ENCODE data around the gene C9orf85.
"Not testable (repeated sequence)": the region's sequence is repeated elsewhere in the genome, so short reads cannot be mapped to it uniquely, and the experiment has no call there.

Gene C9orf85

DNA sequence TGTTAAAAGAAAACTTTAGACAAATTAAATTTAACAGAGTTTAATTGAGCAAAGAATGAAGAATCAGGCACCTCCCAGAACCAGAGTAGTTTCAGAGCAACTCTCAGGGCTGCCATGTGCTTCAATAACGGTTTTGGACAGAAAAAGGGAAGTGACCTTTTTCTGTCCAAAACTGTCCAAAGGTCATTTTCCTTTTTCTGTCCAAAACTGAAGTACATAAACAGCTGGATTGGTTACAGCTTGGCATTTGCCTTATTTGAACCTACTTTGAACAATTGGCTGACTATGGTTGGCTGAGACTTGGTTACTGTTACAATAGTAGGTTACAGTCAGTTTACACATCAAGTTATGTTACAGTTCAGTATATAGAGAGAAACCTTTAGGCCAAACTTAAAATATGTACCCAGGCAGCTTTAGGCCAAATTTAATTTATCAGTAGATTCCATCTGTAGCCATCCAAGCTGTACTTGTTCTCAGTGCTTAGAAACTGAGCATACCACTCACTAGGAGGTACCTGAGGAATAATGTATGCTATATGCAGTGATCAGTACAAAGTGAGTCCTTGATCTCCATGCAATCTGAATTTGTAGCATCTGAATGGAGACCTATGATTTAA lies 44.0 kb downstream of the C9orf85 start:
- no peak overlapping the region for H3K9ac ChIP-seq (ENCODE audit: low read length)
- no peaks in the 10 kb centered on the region for H3K27me3 ChIP-seq (ENCODE audit: control insufficient read depth in 1 of 2, insufficient read depth in 2 of 2, low read length in 2 of 2)
- no peak overlapping the region for H3K4me3 ChIP-seq (ENCODE audit: low read depth in 1 of 2, low read length in 2 of 2)
- H3K9me3 ChIP-seq (ENCODE audit: low read length), result no peaks in the 10 kb centered on the region
- no peaks in the 10 kb centered on the region for H3K36me3 ChIP-seq (ENCODE audit: insufficient read depth, low read length)
- no peak overlapping the region for H3K27ac ChIP-seq (ENCODE audit: low read depth, low read length)
- H3K4me1 ChIP-seq (ENCODE audit: insufficient read depth, low read length), result no peaks in the 10 kb centered on the region

DNA sequence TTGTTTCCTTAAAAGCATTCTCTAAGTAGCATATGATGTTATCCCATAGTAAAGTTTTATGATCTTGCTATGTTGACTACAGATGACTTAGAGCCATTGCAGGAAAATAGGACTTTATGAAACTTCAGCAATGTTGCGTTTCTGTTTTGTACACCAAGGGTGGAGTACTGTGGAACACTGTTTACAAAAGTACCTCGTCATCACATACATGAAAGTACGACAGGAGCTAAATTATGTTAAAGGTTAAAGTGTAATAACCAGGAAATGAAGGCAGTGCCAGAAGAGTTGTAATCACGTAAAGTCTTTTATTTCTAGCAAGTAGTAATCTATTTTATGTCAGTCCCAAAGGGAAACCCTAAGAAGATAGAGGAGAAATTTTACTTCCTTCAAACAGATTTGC lies 50.9 kb downstream of the C9orf85 start:
- no peak overlapping the region for H3K27ac ChIP-seq (ENCODE audit: low read depth, low read length)
- no peak overlapping the region for H3K4me3 ChIP-seq (ENCODE audit: low read depth in 1 of 2, low read length in 2 of 2)
- no peaks in the 10 kb centered on the region for H3K9me3 ChIP-seq (ENCODE audit: low read length)

DNA sequence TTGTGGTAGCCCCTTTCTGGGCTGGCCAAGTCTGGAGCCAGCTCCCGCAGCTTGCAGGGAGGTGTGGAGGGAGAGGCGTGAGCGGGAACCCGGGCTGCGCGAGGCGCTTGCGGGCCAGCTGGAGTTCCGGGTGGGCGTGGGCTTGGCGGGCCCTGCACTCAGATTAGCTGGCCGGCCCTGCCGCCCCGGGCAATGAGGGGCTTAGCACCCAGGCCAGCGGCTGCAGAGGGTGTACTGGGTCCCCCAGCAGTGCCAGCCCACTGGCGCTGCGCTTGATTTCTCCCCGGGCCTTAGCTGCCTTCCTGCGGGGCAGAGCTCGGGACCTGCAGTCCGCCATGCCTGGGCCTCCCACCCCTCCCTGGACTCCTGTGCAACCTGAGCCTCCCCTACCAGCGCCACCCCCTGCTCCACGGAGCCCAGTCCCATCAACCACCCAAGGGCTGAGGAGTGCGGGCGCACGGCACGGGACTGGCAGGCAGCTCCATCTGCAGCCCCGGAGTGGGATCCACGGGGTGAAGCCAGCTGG lies 52.1 kb downstream of the C9orf85 start:
- H3K4me3 ChIP-seq (ENCODE audit: low read depth in 1 of 2, low read length in 2 of 2); H3K36me3 ChIP-seq (ENCODE audit: insufficient read depth, low read length); H3K9me3 ChIP-seq (ENCODE audit: low read length); H3K27me3 ChIP-seq (ENCODE audit: control insufficient read depth in 1 of 2, insufficient read depth in 2 of 2, low read length in 2 of 2); H3K9ac ChIP-seq (ENCODE audit: low read length); H3K4me1 ChIP-seq (ENCODE audit: insufficient read depth, low read length); H3K27ac ChIP-seq (ENCODE audit: low read depth, low read length): not testable (repeated sequence)

More for the DNA sequence above, 50.9 kb downstream of the C9orf85 start:
- H3K9ac ChIP-seq (ENCODE audit: low read length), result no peak overlapping the region
- peaks cover 3% of the 10 kb centered on the region for H3K36me3 ChIP-seq (ENCODE audit: insufficient read depth, low read length)
- H3K27me3 ChIP-seq (ENCODE audit: control insufficient read depth in 1 of 2, insufficient read depth in 2 of 2, low read length in 2 of 2), result no peaks in the 10 kb centered on the region
- H3K4me1 ChIP-seq (ENCODE audit: insufficient read depth, low read length), result no peaks in the 10 kb centered on the region

DNA sequence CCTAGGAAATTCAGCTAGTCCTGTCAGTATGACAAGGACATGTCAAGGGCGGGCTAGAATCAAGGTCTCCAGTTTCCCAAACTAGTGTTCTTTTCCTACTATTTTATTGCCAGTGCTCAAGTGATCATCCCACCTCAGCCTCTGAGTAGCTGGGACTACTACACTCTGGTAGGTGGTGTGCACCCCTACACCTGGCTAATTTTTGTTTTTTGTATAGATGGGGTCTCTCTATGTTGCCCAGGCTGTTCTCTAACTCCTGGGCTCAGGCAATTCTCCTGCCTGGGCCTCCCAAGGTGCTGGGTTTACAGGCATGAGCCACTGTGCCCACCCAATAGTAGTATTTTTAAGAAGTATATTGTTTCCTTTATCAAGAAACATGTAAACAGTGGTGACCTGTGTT lies 54.0 kb downstream of the C9orf85 start:
- Histone ChIP-seq H3K9me3 (ENCODE audit: low read length) (no peaks in the 10 kb centered on the region), H3K27ac (ENCODE audit: low read depth, low read length) (no peak overlapping the region), H3K4me1 (ENCODE audit: insufficient read depth, low read length) (no peaks in the 10 kb centered on the region), H3K27me3 (ENCODE audit: control insufficient read depth in 1 of 2, insufficient read depth in 2 of 2, low read length in 2 of 2) (no peaks in the 10 kb centered on the region), H3K36me3 (ENCODE audit: insufficient read depth, low read length) (peaks cover 3% of the 10 kb centered on the region), H3K4me3 (ENCODE audit: low read depth in 1 of 2, low read length in 2 of 2) (no peak overlapping the region), H3K9ac (ENCODE audit: low read length) (no peak overlapping the region)

DNA sequence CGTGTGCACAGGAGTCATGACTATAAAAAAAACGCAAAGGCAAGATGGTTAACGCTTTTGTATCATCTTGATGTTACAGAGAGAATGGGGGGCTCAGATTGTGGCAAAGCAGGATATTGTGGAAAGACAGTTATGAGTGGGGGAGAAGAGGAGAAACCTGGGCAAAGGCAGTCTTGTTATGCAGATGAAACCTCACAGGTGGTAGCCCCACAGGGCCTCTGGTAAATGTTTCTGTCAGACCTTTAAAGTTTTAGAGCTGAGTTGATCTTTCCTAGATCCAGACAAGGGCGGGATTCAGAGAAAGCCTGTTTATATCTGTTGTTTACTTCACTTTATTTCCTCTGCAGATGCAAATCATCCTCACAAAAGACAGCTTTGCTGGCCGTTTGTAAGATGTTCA lies 55.2 kb downstream of the C9orf85 start:
- Histone ChIP-seq H3K36me3 (ENCODE audit: insufficient read depth, low read length) (peaks cover 3% of the 10 kb centered on the region), H3K9ac (ENCODE audit: low read length) (no peak overlapping the region), H3K27ac (ENCODE audit: low read depth, low read length) (no peak overlapping the region), H3K9me3 (ENCODE audit: low read length) (no peaks in the 10 kb centered on the region), H3K4me3 (ENCODE audit: low read depth in 1 of 2, low read length in 2 of 2) (no peak overlapping the region), H3K4me1 (ENCODE audit: insufficient read depth, low read length) (no peaks in the 10 kb centered on the region), H3K27me3 (ENCODE audit: control insufficient read depth in 1 of 2, insufficient read depth in 2 of 2, low read length in 2 of 2) (no peaks in the 10 kb centered on the region)

DNA sequence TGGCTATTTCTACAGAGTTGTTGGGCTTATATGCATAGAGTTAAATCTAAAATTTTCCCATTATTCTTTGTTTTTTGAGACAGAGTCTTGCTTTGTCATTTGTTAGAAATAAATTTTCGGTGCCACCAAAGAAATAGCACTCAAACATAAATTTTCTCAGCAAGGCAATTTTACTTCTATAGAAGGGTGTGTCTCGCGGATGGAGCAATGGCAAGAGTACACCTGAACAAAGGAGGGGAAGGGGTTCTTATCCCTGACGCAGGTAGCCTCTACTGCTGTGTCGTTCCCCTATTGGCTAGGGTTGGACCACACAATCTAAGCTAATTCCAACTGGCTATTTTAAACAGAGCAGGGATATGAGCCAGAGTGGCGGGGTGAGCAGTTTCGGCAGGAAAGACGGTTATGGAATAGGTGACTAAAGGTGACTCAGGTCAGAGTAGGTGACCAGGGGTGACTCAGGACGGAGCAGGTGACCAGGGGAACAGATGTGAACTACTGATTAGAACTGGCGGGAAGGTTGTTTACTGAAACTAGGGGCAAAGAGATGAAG lies 57.2 kb downstream of the C9orf85 start:
- peaks cover 3% of the 10 kb centered on the region for H3K36me3 ChIP-seq (ENCODE audit: insufficient read depth, low read length)
- H3K9ac ChIP-seq (ENCODE audit: low read length), result no peak overlapping the region
- no peak overlapping the region for H3K27ac ChIP-seq (ENCODE audit: low read depth, low read length)

DNA sequence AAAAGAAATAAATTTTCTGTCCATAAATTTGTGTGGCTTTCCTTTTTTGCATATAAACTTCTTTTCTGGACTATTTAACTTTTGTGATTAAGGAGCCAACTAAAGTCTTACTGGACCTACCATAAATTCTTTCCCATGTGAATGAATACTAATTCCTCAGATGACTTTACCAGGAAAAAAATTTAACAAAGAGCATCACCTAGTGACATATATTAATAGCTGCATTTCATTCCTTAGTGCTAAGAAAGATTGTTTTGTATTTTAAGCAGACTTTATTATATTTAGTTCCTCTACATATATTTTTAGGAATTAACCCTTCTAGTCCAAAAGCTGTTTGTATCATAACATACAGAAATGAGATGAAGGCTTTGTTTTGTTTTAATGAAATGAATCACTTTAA lies 64.4 kb downstream of the C9orf85 start:
- Histone ChIP-seq H3K9ac (ENCODE audit: low read length) (no peak overlapping the region), H3K9me3 (ENCODE audit: low read length) (no peaks in the 10 kb centered on the region), H3K4me1 (ENCODE audit: insufficient read depth, low read length) (peaks cover 4% of the 10 kb centered on the region), H3K27me3 (ENCODE audit: control insufficient read depth in 1 of 2, insufficient read depth in 2 of 2, low read length in 2 of 2) (no peaks in the 10 kb centered on the region), H3K36me3 (ENCODE audit: insufficient read depth, low read length) (no peaks in the 10 kb centered on the region), H3K4me3 (ENCODE audit: low read depth in 1 of 2, low read length in 2 of 2) (no peak overlapping the region), H3K27ac (ENCODE audit: low read depth, low read length) (no peak overlapping the region)

More for the DNA sequence above, 57.2 kb downstream of the C9orf85 start:
- Histone ChIP-seq H3K27me3 (ENCODE audit: control insufficient read depth in 1 of 2, insufficient read depth in 2 of 2, low read length in 2 of 2) (no peaks in the 10 kb centered on the region), H3K4me1 (ENCODE audit: insufficient read depth, low read length) (no peaks in the 10 kb centered on the region), H3K9me3 (ENCODE audit: low read length) (no peaks in the 10 kb centered on the region), H3K4me3 (ENCODE audit: low read depth in 1 of 2, low read length in 2 of 2) (no peak overlapping the region)

DNA sequence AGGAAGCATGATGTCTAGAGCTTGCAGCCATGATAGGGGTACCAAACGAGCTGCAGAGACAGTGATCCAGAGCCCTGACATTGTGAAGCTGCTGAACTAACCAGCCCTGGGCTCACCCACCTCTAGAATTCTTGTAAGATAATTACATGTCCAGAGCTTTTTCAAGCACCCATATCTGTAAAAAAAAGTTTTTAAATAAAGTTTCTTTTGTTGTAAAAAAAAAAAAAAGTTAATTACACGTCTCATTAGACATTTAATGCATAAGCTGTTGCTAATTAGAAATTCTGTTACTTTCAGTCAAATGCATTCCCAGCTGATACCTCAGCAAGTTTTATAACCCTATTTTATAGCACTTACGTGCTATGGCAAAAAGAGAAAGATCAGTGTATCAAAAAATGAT lies 65.6 kb downstream of the C9orf85 start:
- no peak overlapping the region for H3K4me3 ChIP-seq (ENCODE audit: low read depth in 1 of 2, low read length in 2 of 2)
- no peak overlapping the region for H3K9ac ChIP-seq (ENCODE audit: low read length)
- no peaks in the 10 kb centered on the region for H3K36me3 ChIP-seq (ENCODE audit: insufficient read depth, low read length)
- H3K4me1 ChIP-seq (ENCODE audit: insufficient read depth, low read length), result peaks cover 7% of the 10 kb centered on the region
- H3K27ac ChIP-seq (ENCODE audit: low read depth, low read length), result no peak overlapping the region
- H3K27me3 ChIP-seq (ENCODE audit: control insufficient read depth in 1 of 2, insufficient read depth in 2 of 2, low read length in 2 of 2), result no peaks in the 10 kb centered on the region
- H3K9me3 ChIP-seq (ENCODE audit: low read length), result no peaks in the 10 kb centered on the region

DNA sequence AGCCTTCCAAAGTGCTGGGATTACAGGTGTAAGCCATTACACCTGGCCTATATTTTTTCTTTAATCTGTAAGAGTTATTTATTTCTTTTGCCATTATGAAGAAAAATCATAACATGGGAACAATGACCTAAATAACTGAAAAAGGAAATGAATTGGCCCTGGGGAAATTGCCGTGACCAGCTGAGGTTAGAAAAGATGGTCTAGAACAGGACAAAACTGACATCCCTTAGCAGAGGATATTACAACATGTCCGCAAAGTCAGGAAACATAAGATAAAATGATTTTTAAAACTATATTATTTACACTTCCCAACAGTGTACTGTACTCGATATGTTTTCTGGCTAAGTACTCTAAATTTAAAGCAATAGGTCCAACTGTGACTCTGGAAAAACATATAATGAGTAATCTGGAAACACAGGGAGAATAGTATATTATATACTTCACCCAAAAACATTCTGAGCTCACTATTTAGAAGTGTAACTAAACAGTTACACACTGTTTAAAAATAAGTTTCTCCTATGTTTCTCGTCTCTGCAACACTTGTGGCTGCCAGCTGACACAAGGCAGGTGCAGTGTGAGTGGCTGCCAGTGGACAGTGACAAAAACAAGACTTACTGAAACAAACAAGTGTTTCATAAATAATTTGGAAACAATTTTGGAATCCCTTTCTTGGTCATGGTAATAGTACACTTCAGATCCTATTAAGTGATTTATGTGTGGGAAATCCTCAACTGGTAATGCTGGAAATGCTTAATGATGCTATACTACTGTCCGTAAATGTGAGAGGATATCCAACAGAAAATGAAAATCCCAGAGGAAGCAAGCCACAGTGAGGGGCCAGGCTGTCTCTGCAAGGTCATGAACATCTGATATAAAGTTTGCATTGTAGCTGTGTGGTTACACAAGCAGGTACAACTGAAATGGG lies 69.1 kb downstream of the C9orf85 start:
- Histone ChIP-seq H3K27ac (ENCODE audit: low read depth, low read length) (no peak overlapping the region), H3K36me3 (ENCODE audit: insufficient read depth, low read length) (no peaks in the 10 kb centered on the region), H3K4me1 (ENCODE audit: insufficient read depth, low read length) (peaks cover 7% of the 10 kb centered on the region), H3K27me3 (ENCODE audit: control insufficient read depth in 1 of 2, insufficient read depth in 2 of 2, low read length in 2 of 2) (no peaks in the 10 kb centered on the region), H3K9ac (ENCODE audit: low read length) (no peak overlapping the region), H3K4me3 (ENCODE audit: low read depth in 1 of 2, low read length in 2 of 2) (no peak overlapping the region), H3K9me3 (ENCODE audit: low read length) (no peaks in the 10 kb centered on the region)

DNA sequence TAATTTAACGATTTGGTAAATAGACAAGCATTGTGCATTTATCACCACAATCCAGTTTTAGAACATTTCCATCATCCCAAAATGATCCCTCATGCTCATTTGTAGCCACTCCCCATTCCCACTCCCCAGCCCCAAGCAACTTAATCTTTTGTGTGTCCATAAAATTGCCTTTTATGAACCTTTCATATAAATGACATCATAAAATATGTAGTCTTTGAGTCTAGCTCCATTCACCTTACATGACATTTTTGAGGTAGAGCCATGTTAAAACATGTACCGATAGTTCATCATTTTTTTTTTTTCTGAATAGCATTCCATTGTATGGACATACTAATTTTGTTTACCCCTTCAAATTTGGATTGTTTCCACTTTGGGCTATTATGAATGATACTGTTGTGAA lies 70.5 kb downstream of the C9orf85 start:
- H3K36me3 ChIP-seq (ENCODE audit: insufficient read depth, low read length), result no peaks in the 10 kb centered on the region
- H3K4me1 ChIP-seq (ENCODE audit: insufficient read depth, low read length), result peaks cover 7% of the 10 kb centered on the region

DNA sequence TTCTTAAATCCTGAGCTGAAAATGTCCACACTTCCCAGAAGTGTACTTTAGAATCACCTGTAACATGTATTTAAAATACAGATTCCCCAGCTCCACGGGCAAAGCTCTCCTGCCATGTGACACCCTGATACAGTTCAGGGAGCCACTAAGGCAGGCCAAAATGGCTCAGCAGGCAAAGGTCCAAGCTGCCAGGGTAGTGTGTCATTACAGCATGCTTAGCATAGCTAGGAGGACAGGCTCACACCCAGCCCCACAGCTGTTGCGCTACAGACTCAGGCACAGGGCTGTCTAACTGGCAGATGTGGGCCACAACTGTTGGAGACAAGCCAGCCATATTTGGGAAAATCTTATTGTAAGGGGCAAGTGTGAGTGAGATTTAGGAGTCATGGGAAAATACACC lies 73.0 kb downstream of the C9orf85 start:
- Histone ChIP-seq H3K36me3 (ENCODE audit: insufficient read depth, low read length) (no peaks in the 10 kb centered on the region), H3K27me3 (ENCODE audit: control insufficient read depth in 1 of 2, insufficient read depth in 2 of 2, low read length in 2 of 2) (no peaks in the 10 kb centered on the region), H3K4me1 (ENCODE audit: insufficient read depth, low read length) (peaks cover 7% of the 10 kb centered on the region), H3K4me3 (ENCODE audit: low read depth in 1 of 2, low read length in 2 of 2) (no peak overlapping the region), H3K9ac (ENCODE audit: low read length) (no peak overlapping the region), H3K9me3 (ENCODE audit: low read length) (no peaks in the 10 kb centered on the region), H3K27ac (ENCODE audit: low read depth, low read length) (no peak overlapping the region)

More for the DNA sequence above, 70.5 kb downstream of the C9orf85 start:
- Histone ChIP-seq H3K27me3 (ENCODE audit: control insufficient read depth in 1 of 2, insufficient read depth in 2 of 2, low read length in 2 of 2) (no peaks in the 10 kb centered on the region), H3K27ac (ENCODE audit: low read depth, low read length) (no peak overlapping the region), H3K9me3 (ENCODE audit: low read length) (no peaks in the 10 kb centered on the region), H3K4me3 (ENCODE audit: low read depth in 1 of 2, low read length in 2 of 2) (no peak overlapping the region), H3K9ac (ENCODE audit: low read length) (no peak overlapping the region)

All from muscle layer of colon (tissue), 2 donors.